Effector CD8-positive, alpha-beta T cell (primary cell): Measurements from ENCODE around the gene CARS1.

Experiments
- DNase-seq: peaks from one replicate; lab custom pipeline; 2025; lab: John Stamatoyannopoulos, UW

The CARS1 gene

GRCh38 chr11:2955906-2956476, 101.2 kb downstream of the CARS1 start:
- no peak for DNase-seq

GRCh38 chr11:2954263-2954662, 103.0 kb downstream of the CARS1 start:
- DNase-seq = no peak

- DNase-seq = no peak
Observed at GRCh38 chr11:2952290-2952689, 104.9 kb downstream of the CARS1 start.

GRCh38 chr11:2951231-2952110, 105.8 kb downstream of the CARS1 start:
- DNase-seq = no peak
